DOHH2 (cell line): Measurements from ENCODE around the gene UGT1A8.

ENCODE experiments used
- EZH2phosphoT487 ChIP-seq: fragments of 200-600 bp; sonication (generic); IDR thresholded peaks from 2 replicates; pipeline ENCODE4 v1.6.1; 2017; ENCODE audit warnings: borderline replicate concordance, mild to moderate bottlenecking, antibody characterized with exemption, low read length, moderate library complexity, mixed read lengths
- TF ChIP-seq, protein P1 (sequence below): fragments of 200-600 bp; sonication (generic); IDR thresholded peaks from one replicate; pipeline ENCODE4 v1.5.1; 2014; ENCODE audit warnings: antibody characterized with exemption, mild to moderate bottlenecking, low read depth, low read length; ENCODE audit not compliant: poor library complexity, severe bottlenecking

DNA sequence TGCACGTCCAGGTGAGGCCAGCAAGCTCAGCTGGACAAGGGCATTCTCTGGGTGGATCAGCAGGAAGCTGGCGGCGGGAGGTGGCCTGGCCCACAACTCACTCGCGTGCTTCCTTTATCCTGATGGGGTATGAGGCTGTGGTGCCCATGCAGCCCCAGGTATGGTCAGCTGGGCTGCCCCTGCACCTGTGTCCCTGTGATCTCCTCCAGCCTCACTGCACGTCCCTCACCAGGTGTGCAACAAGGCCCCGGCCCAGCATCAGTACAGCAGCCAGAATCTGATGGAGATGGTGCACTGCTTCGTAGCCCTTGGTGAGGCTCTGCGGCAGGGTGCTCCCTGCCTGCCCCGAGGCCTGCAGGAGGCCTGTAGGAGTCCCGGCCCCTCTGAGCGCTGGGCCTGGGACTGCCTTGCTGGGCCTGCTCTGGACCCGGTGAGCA, 178.3 kb downstream of the UGT1A8 start:
- TF ChIP-seq, protein P1, sequence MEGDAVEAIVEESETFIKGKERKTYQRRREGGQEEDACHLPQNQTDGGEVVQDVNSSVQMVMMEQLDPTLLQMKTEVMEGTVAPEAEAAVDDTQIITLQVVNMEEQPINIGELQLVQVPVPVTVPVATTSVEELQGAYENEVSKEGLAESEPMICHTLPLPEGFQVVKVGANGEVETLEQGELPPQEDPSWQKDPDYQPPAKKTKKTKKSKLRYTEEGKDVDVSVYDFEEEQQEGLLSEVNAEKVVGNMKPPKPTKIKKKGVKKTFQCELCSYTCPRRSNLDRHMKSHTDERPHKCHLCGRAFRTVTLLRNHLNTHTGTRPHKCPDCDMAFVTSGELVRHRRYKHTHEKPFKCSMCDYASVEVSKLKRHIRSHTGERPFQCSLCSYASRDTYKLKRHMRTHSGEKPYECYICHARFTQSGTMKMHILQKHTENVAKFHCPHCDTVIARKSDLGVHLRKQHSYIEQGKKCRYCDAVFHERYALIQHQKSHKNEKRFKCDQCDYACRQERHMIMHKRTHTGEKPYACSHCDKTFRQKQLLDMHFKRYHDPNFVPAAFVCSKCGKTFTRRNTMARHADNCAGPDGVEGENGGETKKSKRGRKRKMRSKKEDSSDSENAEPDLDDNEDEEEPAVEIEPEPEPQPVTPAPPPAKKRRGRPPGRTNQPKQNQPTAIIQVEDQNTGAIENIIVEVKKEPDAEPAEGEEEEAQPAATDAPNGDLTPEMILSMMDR: no peak
- TF ChIP-seq EZH2phosphoT487: no peak
